Testis (tissue), 2 donors: Measurements from ENCODE around the gene SLC22A17.
"Not testable (repeated sequence)": the region's sequence is repeated elsewhere in the genome, so short reads cannot be mapped to it uniquely, and the experiment has no call there.

Experiments used
- CTCF ChIP-seq, 3 experiments: fragments of 450-650 bp in 2 of 3; fragments of 200-600 bp in 1 of 3; sonication (generic) in 1 of 3; IDR thresholded peaks; one replicate each; pipeline ENCODE4 v1.5.1; 2016 to 2019; ENCODE audit warnings: antibody characterized with exemption in 3 of 3, mild to moderate bottlenecking in 2 of 3, moderate library complexity in 1 of 3
- POLR2A ChIP-seq: fragments of 450-650 bp; IDR thresholded peaks from one replicate; pipeline ENCODE4 v1.6.1; 2017; ENCODE audit warnings: antibody characterized with exemption, mild to moderate bottlenecking, moderate library complexity

- not testable (repeated sequence) for TF ChIP-seq CTCF (IDR thresholded peaks at IDR 0.05); POLR2A
These were observed 47.9 kb upstream of the SLC22A17 start for GRCh38 chr14:23400496-23401149.
